Hepatocyte (in vitro differentiated cells): ENCODE data around the gene SELENOK.

ENCODE experiments used
- CTCF ChIP-seq: fragments of 200-600 bp; sonication (generic); IDR thresholded peaks from 2 replicates; pipeline ENCODE4 v1.5.1; 2016; ENCODE audit warnings: antibody characterized with exemption, mild to moderate bottlenecking; ENCODE audit not compliant: poor library complexity
- EZH2phosphoT487 ChIP-seq: fragments of 200-600 bp; sonication (generic); IDR thresholded peaks from one replicate; pipeline ENCODE4 v1.6.1; 2018; ENCODE audit warnings: antibody characterized with exemption, mild to moderate bottlenecking, low read depth, moderate library complexity; ENCODE audit not compliant: unreplicated experiment, severe bottlenecking

DNA sequence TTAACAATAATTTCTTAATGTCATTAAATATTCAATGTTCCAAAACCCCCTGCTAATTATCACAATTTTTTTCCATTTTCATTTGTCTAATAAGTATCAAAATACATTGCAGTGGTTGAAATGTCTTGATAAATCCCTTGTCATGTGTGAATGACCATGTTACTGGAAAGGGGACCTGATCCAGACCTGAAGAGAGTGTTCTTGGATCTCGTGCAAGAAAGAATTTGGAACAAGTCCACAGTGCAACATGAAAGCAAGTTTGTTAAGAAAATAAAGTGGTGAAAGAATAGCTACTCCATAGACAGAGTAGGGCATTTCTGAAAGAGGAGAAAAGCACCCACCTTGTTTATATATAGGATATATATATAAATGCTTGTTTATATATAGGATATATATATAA is 10.4 kb upstream of the SELENOK start:
- TF ChIP-seq CTCF (no peak), EZH2phosphoT487 (no peak)
